ENCODE data around the gene CASS4. TPM values are rescaled to one million over a fixed set of nuclear protein-coding genes. Genes with fewer than 3 reads are reported as not detected.

Gene CASS4
- total RNA-seq, 1 donor from 2014 or later = 2.3 TPM

- peaks cover 17% of the 10 kb centered on the region for H3K4me1 ChIP-seq (ENCODE audit: insufficient read depth, low read length)
- no peaks in the 10 kb centered on the region for H3K9me3 ChIP-seq (ENCODE audit: insufficient read depth, low read depth, low read length)
- H3K27ac ChIP-seq (ENCODE audit: low read depth, low read length) = peak within 1 kb of the TSS; percentile 97
- DNase-seq (ENCODE audit: low read depth) (peak; percentile 91), FAIRE-seq (no peak)
- H3K9ac ChIP-seq (ENCODE audit: low read length) = peak within 1 kb of the TSS; percentile 98
- H3K27me3 ChIP-seq (ENCODE audit: insufficient read depth, low read length) = no peaks in the 10 kb centered on the region
- H3K36me3 Mint-ChIP-seq (ENCODE audit: low read depth, unreplicated experiment) = no peaks in the 10 kb centered on the region
- peak within 1 kb of the TSS; percentile 91 for H3K4me2 ChIP-seq (ENCODE audit: low read length)
- H2AFZ ChIP-seq (ENCODE audit: low read depth, low read length) = peak within 1 kb of the TSS; percentile 97
- H4K20me1 ChIP-seq (ENCODE audit: insufficient read depth, low read length) = peaks cover 10% of the 10 kb centered on the region
- no peaks in the 10 kb centered on the region for H3K9me3 Mint-ChIP-seq (ENCODE audit: unreplicated experiment)
- H3K27ac Mint-ChIP-seq (ENCODE audit: unreplicated experiment) = peak within 1 kb of the TSS; percentile 99
- H3K4me3 Mint-ChIP-seq (ENCODE audit: unreplicated experiment) = peak within 1 kb of the TSS; percentile 100
- no peak for TF ChIP-seq CTCF (IDR thresholded peaks at IDR 0.05; ENCODE audit: insufficient read depth, low read depth, low read length)
- no peak for TF ChIP-seq EZH2 (IDR thresholded peaks at IDR 0.05; ENCODE audit: insufficient read depth, low read length)
- no peaks in the 10 kb centered on the region for H3K27me3 Mint-ChIP-seq (ENCODE audit: low read depth, unreplicated experiment)
- peaks cover 39% of the 10 kb centered on the region for H3K79me2 ChIP-seq (ENCODE audit: insufficient read depth, low read length)
- H3K36me3 ChIP-seq (ENCODE audit: insufficient read depth, low read length) = peaks cover 4% of the 10 kb centered on the region
- H3K4me1 Mint-ChIP-seq (ENCODE audit: low read depth, unreplicated experiment) = peaks cover 3% of the 10 kb centered on the region
- H3K4me3 ChIP-seq (ENCODE audit: insufficient read depth, low read depth, low read length) = peak within 1 kb of the TSS; percentile 97
Measured at GRCh38 chr20:56468316-56469076, 56.4 kb downstream of the CASS4 start, which contains the start of gene RTF2. RTF2 (plus strand) TSS chr20:56468627; CDS start chr20:56468698, 71 bp downstream.

GRCh38 chr20:56469077-56469449, 57.0 kb downstream of the CASS4 start:
- H3K79me2 ChIP-seq (ENCODE audit: insufficient read depth, low read length) = peaks cover 39% of the 10 kb centered on the region

More at GRCh38 chr20:56469077-56469449, 57.0 kb downstream of the CASS4 start:
- Histone ChIP-seq H3K9me3 (ENCODE audit: insufficient read depth, low read depth, low read length) (no peaks in the 10 kb centered on the region), H3K36me3 (ENCODE audit: insufficient read depth, low read length) (peaks cover 4% of the 10 kb centered on the region), H3K27ac (ENCODE audit: low read depth, low read length) (peak overlapping the region; percentile 97), H3K4me2 (ENCODE audit: low read length) (peak overlapping the region; percentile 91), H3K27me3 (ENCODE audit: insufficient read depth, low read length) (no peaks in the 10 kb centered on the region), H4K20me1 (ENCODE audit: insufficient read depth, low read length) (peaks cover 10% of the 10 kb centered on the region), H3K9ac (ENCODE audit: low read length) (peak overlapping the region; percentile 98), H3K4me3 (ENCODE audit: insufficient read depth, low read depth, low read length) (peak overlapping the region; percentile 97), H3K4me1 (ENCODE audit: insufficient read depth, low read length) (peaks cover 17% of the 10 kb centered on the region), H2AFZ (ENCODE audit: low read depth, low read length) (peak overlapping the region; percentile 97)
- H3K4me1 Mint-ChIP-seq (ENCODE audit: low read depth, unreplicated experiment) = peaks cover 3% of the 10 kb centered on the region
- H3K9me3 Mint-ChIP-seq (ENCODE audit: unreplicated experiment) = no peaks in the 10 kb centered on the region
- FAIRE-seq = no peak
- no peaks in the 10 kb centered on the region for H3K36me3 Mint-ChIP-seq (ENCODE audit: low read depth, unreplicated experiment)
- TF ChIP-seq CTCF (IDR thresholded peaks at IDR 0.05; ENCODE audit: insufficient read depth, low read depth, low read length) = no peak
- no peak for TF ChIP-seq EZH2 (IDR thresholded peaks at IDR 0.05; ENCODE audit: insufficient read depth, low read length)
- H3K27me3 Mint-ChIP-seq (ENCODE audit: low read depth, unreplicated experiment) = no peaks in the 10 kb centered on the region
- DNase-seq (ENCODE audit: low read depth) = no peak
- H3K27ac Mint-ChIP-seq (ENCODE audit: unreplicated experiment) = peak overlapping the region; percentile 99
- peak overlapping the region; percentile 100 for H3K4me3 Mint-ChIP-seq (ENCODE audit: unreplicated experiment)

All from astrocyte (in vitro differentiated cells and primary cell).